Globus pallidus (tissue), 1 donor: ENCODE measurements around the gene VDAC2.
"Not testable (repeated sequence)": the region's sequence is repeated elsewhere in the genome, so short reads cannot be mapped to it uniquely, and the experiment has no call there.

Experiments used
- DNase-seq: peaks from one replicate; pipeline ENCODE4 v3.0.0-alpha.2; 2015; ENCODE audit warnings: low spot score

VDAC2 gene

GRCh38 chr10:75210282-75211006, at the start of gene VDAC2:
Gene VDAC2 (plus strand): TSS chr10:75210796. CDS start chr10:75211159, 363 bp downstream.
- peak; percentile 90 for DNase-seq

- DNase-seq, result no peak
Measured at GRCh38 chr10:75165684-75166622, 44.6 kb upstream of the VDAC2 start.

GRCh38 chr10:75166623-75166972, 44.0 kb upstream of the VDAC2 start:
- no peak for DNase-seq

GRCh38 chr10:75168275-75168674, 42.3 kb upstream of the VDAC2 start:
- DNase-seq, result no peak

- DNase-seq, result no peak
Measured at GRCh38 chr10:75170215-75170614, 40.4 kb upstream of the VDAC2 start.

- DNase-seq, result no peak
Measured at GRCh38 chr10:75175046-75175445, 35.5 kb upstream of the VDAC2 start.

- no peak for DNase-seq
Measured at GRCh38 chr10:75176046-75176445, 34.5 kb upstream of the VDAC2 start.

- DNase-seq, result no peak
Measured at GRCh38 chr10:75176736-75177135, 33.9 kb upstream of the VDAC2 start.

- DNase-seq, result no peak
Measured at GRCh38 chr10:75179657-75180177, 30.9 kb upstream of the VDAC2 start.

GRCh38 chr10:75180592-75180991, 30.0 kb upstream of the VDAC2 start:
- DNase-seq, result no peak

GRCh38 chr10:75181073-75181472, 29.5 kb upstream of the VDAC2 start:
- no peak for DNase-seq

GRCh38 chr10:75186310-75186709, 24.3 kb upstream of the VDAC2 start:
- DNase-seq, result no peak

GRCh38 chr10:75187961-75188426, 22.6 kb upstream of the VDAC2 start:
- peak; percentile 40 for DNase-seq

- DNase-seq, result not testable (repeated sequence)
Measured at GRCh38 chr10:75188522-75188921, 22.1 kb upstream of the VDAC2 start.

GRCh38 chr10:75189266-75190096, 21.1 kb upstream of the VDAC2 start:
- no peak for DNase-seq

- DNase-seq, result no peak
Measured at GRCh38 chr10:75191821-75192568, 18.6 kb upstream of the VDAC2 start.

GRCh38 chr10:75194625-75195024, 16.0 kb upstream of the VDAC2 start:
- DNase-seq, result not testable (repeated sequence)

- DNase-seq, result no peak
Measured at GRCh38 chr10:75195035-75195763, 15.4 kb upstream of the VDAC2 start.

GRCh38 chr10:75197066-75197465, 13.5 kb upstream of the VDAC2 start:
- DNase-seq, result no peak

GRCh38 chr10:75197906-75198305, 12.7 kb upstream of the VDAC2 start:
- peak; percentile 72 for DNase-seq
